Fibroblast of lung (primary cell): ENCODE data around the gene TNNT1. TPM values are rescaled to one million over a fixed set of nuclear protein-coding genes. Genes with fewer than 3 reads are reported as not detected.

Source experiments
- DNase-seq, 2 donors: peaks; one replicate each; pipeline versions ENCODE4 v3.0.0 to v3.0.0-alpha.2; 2010; ENCODE audit warnings: low read depth in 2 of 2
- H2AFZ ChIP-seq: 2 replicates; pipeline ENCODE4 v1.5.1; 2012; ENCODE audit warnings: low read length, control low read depth, inconsistent platforms
- H3K27ac ChIP-seq: 2 replicates; pipeline ENCODE4 v1.5.1; 2011; ENCODE audit warnings: low read length, control low read depth; ENCODE audit not compliant: insufficient read depth
- H3K27me3 ChIP-seq: 2 replicates; pipeline ENCODE4 v1.5.1; 2011; ENCODE audit warnings: mild to moderate bottlenecking, low read length; ENCODE audit not compliant: control insufficient read depth, insufficient read depth
- H3K36me3 ChIP-seq: 2 replicates; pipeline ENCODE4 v1.5.1; 2011; ENCODE audit warnings: low read length; ENCODE audit not compliant: control insufficient read depth, insufficient read depth
- H3K4me1 ChIP-seq: 2 replicates; pipeline ENCODE4 v1.5.1; 2011; ENCODE audit warnings: low read length; ENCODE audit not compliant: control insufficient read depth, insufficient read depth; ENCODE audit errors: extremely low read depth
- H3K4me2 ChIP-seq: 2 replicates; pipeline ENCODE4 v1.5.1; 2011; ENCODE audit warnings: low read length, control low read depth; ENCODE audit not compliant: insufficient read depth; ENCODE audit errors: extremely low read depth
- H3K4me3 ChIP-seq, 4 experiments: fragments of 200-600 bp in 1 of 4; sonication (generic) in 1 of 4; replicated peaks in 1 of 4; 2 replicates each; pipeline ENCODE4 v1.5.1; 2011 to 2016; ENCODE audit warnings: low read length in 4 of 4, low read depth in 3 of 4, mild to moderate bottlenecking in 3 of 4, control low read depth in 2 of 4, inconsistent platforms in 1 of 4, mixed read lengths in 1 of 4; ENCODE audit not compliant: insufficient read depth in 1 of 4; ENCODE audit errors: control extremely low read depth in 1 of 4
- H3K79me2 ChIP-seq: 2 replicates; pipeline ENCODE4 v1.5.1; 2012; ENCODE audit warnings: mild to moderate bottlenecking, low read length, inconsistent platforms; ENCODE audit not compliant: control insufficient read depth, insufficient read depth
- H3K9ac ChIP-seq: 2 replicates; pipeline ENCODE4 v1.5.1; 2011; ENCODE audit warnings: mild to moderate bottlenecking, low read length, control low read depth; ENCODE audit not compliant: insufficient read depth
- H3K9me3 ChIP-seq: 2 replicates; pipeline ENCODE4 v1.5.1; 2012; ENCODE audit warnings: low read depth, low read length; ENCODE audit not compliant: control insufficient read depth, insufficient read depth
- H4K20me1 ChIP-seq: 2 replicates; pipeline ENCODE4 v1.5.1; 2011; ENCODE audit warnings: low read length; ENCODE audit not compliant: control insufficient read depth, insufficient read depth; ENCODE audit errors: extremely low read depth
- CTCF ChIP-seq, 2 donors: IDR thresholded peaks in 1 of 2; conservative IDR thresholded peaks in 1 of 2; 1 replicate in 1 of 2; 2 replicates in 1 of 2; pipeline ENCODE4 v1.5.1; 2011 to 2012; ENCODE audit warnings: low read length in 2 of 2, control low read depth in 1 of 2, inconsistent platforms in 1 of 2, low read depth in 1 of 2, mild to moderate bottlenecking in 1 of 2
- EZH2 ChIP-seq: IDR thresholded peaks from 2 replicates; pipeline ENCODE4 v1.5.1; 2012; ENCODE audit warnings: low read length, control low read depth, mild to moderate bottlenecking; ENCODE audit errors: missing control alignments
- polyA plus RNA-seq, 2 donors: library from polyadenylated mRNA; depleted of rRNA in 1 of 2; stranded (reverse) in 1 of 2; unstranded in 1 of 2; fragments of >200 nt; gene quantifications; 2 replicates each; pipeline ENCODE4 v1.2.1, GENCODE V29; 2011 to 2012; ENCODE audit warnings: missing spikeins in 1 of 2
- total RNA-seq: library from RNA; depleted of rRNA; stranded (reverse); fragments of >200 nt; gene quantifications from 2 replicates; pipeline ENCODE4 v1.2.1, GENCODE V29; 2014

Gene TNNT1
- total and polyA plus RNA-seq, 2 donors (not counting 1 experiment from before 2014, with no cell fraction given), result 1.7 to 10.4 TPM

- Histone ChIP-seq H3K4me2 (no peak overlapping the region), H3K4me3 (no peak overlapping the region), H2AFZ (no peak overlapping the region), H3K9ac (no peak overlapping the region), H3K27ac (no peak overlapping the region), H3K27me3 (no peaks in the 10 kb centered on the region), H3K79me2 (no peaks in the 10 kb centered on the region), H4K20me1 (peaks cover 1% of the 10 kb centered on the region), H3K9me3 (no peaks in the 10 kb centered on the region), H3K36me3 (peaks cover 17% of the 10 kb centered on the region), H3K4me1 (peaks cover 4% of the 10 kb centered on the region)
- DNase-seq, result no peak
- no peak for TF ChIP-seq EZH2
Measured at GRCh38 chr19:55097864-55098715, 50.9 kb downstream of the TNNT1 start.

- Histone ChIP-seq H3K4me3 (no peak overlapping the region), H3K4me1 (peaks cover 4% of the 10 kb centered on the region), H2AFZ (no peak overlapping the region), H3K9me3 (no peaks in the 10 kb centered on the region), H4K20me1 (peaks cover 1% of the 10 kb centered on the region), H3K36me3 (peaks cover 24% of the 10 kb centered on the region), H3K27me3 (no peaks in the 10 kb centered on the region), H3K9ac (no peak overlapping the region), H3K27ac (no peak overlapping the region), H3K4me2 (no peak overlapping the region), H3K79me2 (no peaks in the 10 kb centered on the region)
- no peak for DNase-seq
- TF ChIP-seq EZH2 (no peak), CTCF (conservative IDR thresholded peaks at IDR 0.05 in 1 of 2, IDR thresholded peaks at IDR 0.05 in 1 of 2; ENCODE audit: low read depth in 1 of 2, low read length in 2 of 2) (no peak)
Measured at GRCh38 chr19:55096061-55096701, 52.8 kb downstream of the TNNT1 start.

- H3K4me1 ChIP-seq, result peaks cover 4% of the 10 kb centered on the region
- DNase-seq, result no peak
- H4K20me1 ChIP-seq, result peaks cover 1% of the 10 kb centered on the region
- TF ChIP-seq CTCF (conservative IDR thresholded peaks at IDR 0.05 in 1 of 2, IDR thresholded peaks at IDR 0.05 in 1 of 2; ENCODE audit: low read depth in 1 of 2, low read length in 2 of 2) (no peak), EZH2 (no peak)
- H3K9ac ChIP-seq, result no peak overlapping the region
- no peak overlapping the region for H3K4me3 ChIP-seq
- H3K4me2 ChIP-seq, result no peak overlapping the region
- no peak overlapping the region for H3K27ac ChIP-seq
- H3K27me3 ChIP-seq, result no peaks in the 10 kb centered on the region
- no peaks in the 10 kb centered on the region for H3K79me2 ChIP-seq
- H3K36me3 ChIP-seq, result peaks cover 30% of the 10 kb centered on the region
- no peaks in the 10 kb centered on the region for H3K9me3 ChIP-seq
- no peak overlapping the region for H2AFZ ChIP-seq
Measured at GRCh38 chr19:55095260-55096060, 53.5 kb downstream of the TNNT1 start.
